Osteocyte (in vitro differentiated cells): ENCODE data around the gene TCERG1L. TPM values are rescaled to one million over a fixed set of nuclear protein-coding genes. Genes with fewer than 3 reads are reported as not detected.

ENCODE experiments used
- DNase-seq: peaks from one replicate; pipeline ENCODE4 v3.0.0; 2021; ENCODE audit warnings: mixed read lengths; ENCODE audit not compliant: unreplicated experiment; ENCODE audit errors: extremely low spot score
- H3K27ac Mint-ChIP-seq: one replicate; pipeline ENCODE4 v1.8.0; 2021; ENCODE audit warnings: mild to moderate bottlenecking, mixed read lengths; ENCODE audit not compliant: unreplicated experiment
- H3K27me3 Mint-ChIP-seq: one replicate; pipeline ENCODE4 v1.8.0; 2021; ENCODE audit warnings: mixed read lengths; ENCODE audit not compliant: unreplicated experiment
- H3K36me3 Mint-ChIP-seq: one replicate; pipeline ENCODE4 v1.8.0; 2021; ENCODE audit warnings: mixed read lengths; ENCODE audit not compliant: unreplicated experiment
- H3K4me1 Mint-ChIP-seq: one replicate; pipeline ENCODE4 v1.8.0; 2021; ENCODE audit warnings: mixed read lengths; ENCODE audit not compliant: unreplicated experiment
- H3K4me3 Mint-ChIP-seq: one replicate; pipeline ENCODE4 v1.8.0; 2021; ENCODE audit warnings: mild to moderate bottlenecking, moderate library complexity, mixed read lengths; ENCODE audit not compliant: unreplicated experiment
- H3K9me3 Mint-ChIP-seq: one replicate; pipeline ENCODE4 v1.8.0; 2021; ENCODE audit warnings: mixed read lengths; ENCODE audit not compliant: unreplicated experiment
- CTCF ChIP-seq: fragments of 200-600 bp; sonication (generic); IDR thresholded peaks from 2 replicates; pipeline ENCODE4 v1.5.0; 2021; ENCODE audit warnings: antibody characterized with exemption, mild to moderate bottlenecking, moderate library complexity
- total RNA-seq: library from RNA; stranded (reverse); gene quantifications from 2 replicates; pipeline ENCODE4 v1.2.1, GENCODE V29; 2021

Gene TCERG1L
- total RNA-seq, 1 donor from 2014 or later = not detected

GRCh38 chr10:131250454-131251145 lies 60.9 kb downstream of the TCERG1L start:
- DNase-seq = no peak
- Mint-ChIP-seq H3K4me1 (no peaks in the 10 kb centered on the region), H3K27ac (no peak overlapping the region), H3K36me3 (no peaks in the 10 kb centered on the region), H3K4me3 (no peak overlapping the region), H3K27me3 (no peaks in the 10 kb centered on the region), H3K9me3 (peaks cover 39% of the 10 kb centered on the region)
- TF ChIP-seq CTCF = no peak

GRCh38 chr10:131249955-131250344 lies 61.6 kb downstream of the TCERG1L start:
- H3K27ac Mint-ChIP-seq = no peak overlapping the region
- no peak for TF ChIP-seq CTCF
- peaks cover 33% of the 10 kb centered on the region for H3K9me3 Mint-ChIP-seq
- no peak for DNase-seq
- H3K36me3 Mint-ChIP-seq = no peaks in the 10 kb centered on the region
- H3K27me3 Mint-ChIP-seq = no peaks in the 10 kb centered on the region
- H3K4me3 Mint-ChIP-seq = no peak overlapping the region
- H3K4me1 Mint-ChIP-seq = no peaks in the 10 kb centered on the region

- H3K27me3 Mint-ChIP-seq = no peaks in the 10 kb centered on the region
- no peak overlapping the region for H3K27ac Mint-ChIP-seq
- no peaks in the 10 kb centered on the region for H3K4me1 Mint-ChIP-seq
- no peaks in the 10 kb centered on the region for H3K36me3 Mint-ChIP-seq
- no peak for TF ChIP-seq CTCF
- no peak overlapping the region for H3K4me3 Mint-ChIP-seq
- DNase-seq = no peak
- H3K9me3 Mint-ChIP-seq = peaks cover 27% of the 10 kb centered on the region
Observed at GRCh38 chr10:131249238-131249954, 62.1 kb downstream of the TCERG1L start.

- no peak for TF ChIP-seq CTCF
- Mint-ChIP-seq H3K9me3 (peaks cover 30% of the 10 kb centered on the region), H3K4me3 (no peak overlapping the region), H3K36me3 (peaks cover 2% of the 10 kb centered on the region), H3K27me3 (no peaks in the 10 kb centered on the region), H3K4me1 (no peaks in the 10 kb centered on the region), H3K27ac (no peak overlapping the region)
- DNase-seq = no peak
Observed at GRCh38 chr10:131248376-131249165, 63.0 kb downstream of the TCERG1L start.

- no peak for TF ChIP-seq CTCF
- no peak overlapping the region for H3K4me3 Mint-ChIP-seq
- no peak overlapping the region for H3K27ac Mint-ChIP-seq
- DNase-seq = no peak
- peaks cover 25% of the 10 kb centered on the region for H3K9me3 Mint-ChIP-seq
- H3K27me3 Mint-ChIP-seq = no peaks in the 10 kb centered on the region
- H3K4me1 Mint-ChIP-seq = no peaks in the 10 kb centered on the region
- peaks cover 2% of the 10 kb centered on the region for H3K36me3 Mint-ChIP-seq
Observed at GRCh38 chr10:131247873-131248272, 63.6 kb downstream of the TCERG1L start.
